Thyroid gland (tissue), 4 donors: ENCODE data around the gene ARRDC2.

Experiments used
- CTCF ChIP-seq, 6 experiments: fragments of 200-600 bp in 3 of 6; fragments of 450-650 bp in 3 of 6; sonication (generic) in 3 of 6; IDR thresholded peaks; one replicate each; pipeline ENCODE4 v1.5.1; 2016 to 2019; ENCODE audit warnings: antibody characterized with exemption in 6 of 6, mild to moderate bottlenecking in 2 of 6, inconsistent platforms in 1 of 6, moderate library complexity in 1 of 6
- POLR2A ChIP-seq, 2 donors: fragments of 450-650 bp; IDR thresholded peaks; one replicate each; pipeline ENCODE4 v1.6.1; 2017; ENCODE audit warnings: antibody characterized with exemption in 2 of 2, mild to moderate bottlenecking in 2 of 2, moderate library complexity in 1 of 2

GRCh38 chr19:17993076-17993813 lies 14.7 kb upstream of the ARRDC2 start:
- TF ChIP-seq POLR2A (IDR thresholded peaks at IDR 0.05) (no peak), CTCF (IDR thresholded peaks at IDR 0.05) (no peak)
